H1 (cell line): ENCODE measurements around the gene TLL2. TPM values are rescaled to one million over a fixed set of nuclear protein-coding genes. Genes with fewer than 3 reads are reported as not detected.

Experiments
- CTCF ChIA-PET: fragments of 300-600 bp; sonication (Branson Sonifier 250); formaldehyde crosslinking; loops from one replicate; lab custom pipeline; 2021; ENCODE audit not compliant: partially characterized antibody; lab: Charles Lee
- POLR2A ChIA-PET: fragments of 300-600 bp; sonication (Branson Sonifier 250); formaldehyde crosslinking; loops from one replicate; lab custom pipeline; 2021; ENCODE audit warnings: inconsistent platforms; ENCODE audit not compliant: partially characterized antibody; lab: Charles Lee
- DNase-seq, 2 experiments: peaks; one replicate each; pipeline versions ENCODE4 v3.0.0 to v3.0.0-alpha.2; 2010 to 2022; ENCODE audit warnings: low spot score in 2 of 2, low read depth in 1 of 2, mixed read lengths in 1 of 2
- FAIRE-seq: peaks from 2 replicates; lab custom pipeline; 2011; peaks lifted over from hg19 to GRCh38; lab: Jason Lieb, UNC
- H2AFZ ChIP-seq: 2 replicates; pipeline ENCODE4 v1.8.1; 2012; ENCODE audit warnings: low read length, inconsistent platforms
- H2AK5ac ChIP-seq: 2 replicates; pipeline ENCODE4 v1.6.1; 2013; ENCODE audit warnings: low read depth, low read length
- H2BK120ac ChIP-seq: replicated peaks from 2 replicates; pipeline ENCODE3; 2013; ENCODE audit warnings: low read depth, low read length, inconsistent platforms
- H2BK12ac ChIP-seq: 2 replicates; pipeline ENCODE4 v1.6.1; 2013; ENCODE audit warnings: low read depth, low read length
- H2BK15ac ChIP-seq: 2 replicates; pipeline ENCODE4 v1.6.1; 2013; ENCODE audit warnings: low read length
- H2BK20ac ChIP-seq: 2 replicates; pipeline ENCODE4 v1.6.1; 2013; ENCODE audit warnings: low read length
- H2BK5ac ChIP-seq: 2 replicates; pipeline ENCODE4 v1.6.1; 2013; ENCODE audit warnings: low read depth, low read length
- H3K14ac ChIP-seq: 2 replicates; pipeline ENCODE4 v1.6.1; 2013; ENCODE audit warnings: inconsistent platforms; ENCODE audit not compliant: insufficient read length
- H3K18ac ChIP-seq: 2 replicates; pipeline ENCODE4 v1.6.1; 2013; ENCODE audit warnings: low read length; ENCODE audit errors: extremely low read depth
- H3K23ac ChIP-seq: 2 replicates; pipeline ENCODE4 v1.6.1; 2013; ENCODE audit warnings: inconsistent platforms; ENCODE audit not compliant: insufficient read length
- H3K23me2 ChIP-seq: 2 replicates; pipeline ENCODE4 v1.6.1; 2013; ENCODE audit warnings: low read depth, low read length
- H3K27ac ChIP-seq: 2 replicates; pipeline ENCODE4 v1.6.1; 2011; ENCODE audit warnings: low read depth, low read length, inconsistent platforms
- H3K27me3 ChIP-seq, 4 experiments: replicated peaks in 1 of 4; 1 replicate in 1 of 4; 2 replicates in 3 of 4; pipeline versions ENCODE4 v1.6.1 to v1.8.1; 2011 to 2013; ENCODE audit warnings: low read length in 3 of 4, mild to moderate bottlenecking in 3 of 4, inconsistent platforms in 2 of 4, mixed read lengths in 2 of 4, moderate library complexity in 1 of 4; ENCODE audit not compliant: control insufficient read depth in 3 of 4, insufficient read depth in 3 of 4; ENCODE audit errors: extremely low read depth in 1 of 4
- H3K36me3 ChIP-seq, 4 experiments: 2 replicates each; pipeline versions ENCODE4 v1.6.1 to v1.8.1; 2011 to 2013; ENCODE audit warnings: mild to moderate bottlenecking in 4 of 4, low read length in 3 of 4, moderate library complexity in 2 of 4, control low read depth in 1 of 4, inconsistent platforms in 1 of 4; ENCODE audit not compliant: insufficient read depth in 4 of 4, control insufficient read depth in 2 of 4
- H3K4ac ChIP-seq: replicated peaks from 2 replicates; pipeline ENCODE3; 2013; ENCODE audit warnings: low read length, low read depth, mixed read lengths, inconsistent platforms; ENCODE audit not compliant: insufficient read length
- H3K4me1 ChIP-seq, 4 experiments: replicated peaks in 1 of 4; 1 replicate in 1 of 4; 2 replicates in 3 of 4; pipeline versions ENCODE4 v1.6.1 to v1.8.1; 2011 to 2013; ENCODE audit warnings: low read length in 3 of 4, inconsistent platforms in 2 of 4, mixed read lengths in 1 of 4; ENCODE audit not compliant: insufficient read depth in 4 of 4, control insufficient read depth in 3 of 4
- H3K4me2 ChIP-seq, 2 experiments: 2 replicates each; pipeline versions ENCODE4 v1.6.1 to v1.8.1; 2011 to 2013; ENCODE audit warnings: low read depth in 2 of 2, low read length in 2 of 2, control low read depth in 1 of 2, inconsistent platforms in 1 of 2, mild to moderate bottlenecking in 1 of 2; ENCODE audit not compliant: insufficient read depth in 1 of 2
- H3K4me3 ChIP-seq, 4 experiments: fragments of 200-600, 300-600 bp in 1 of 4; sonication (generic), shearing (Covaris generic), sonication (Bioruptor Twin) in 1 of 4; 2 replicates each; pipeline versions ENCODE4 v1.5.1 to v1.8.1; 2011 to 2016; ENCODE audit warnings: low read length in 4 of 4, low read depth in 3 of 4, control low read depth in 2 of 4, inconsistent platforms in 2 of 4, mild to moderate bottlenecking in 2 of 4, mixed read lengths in 1 of 4, moderate library complexity in 1 of 4; ENCODE audit not compliant: insufficient read depth in 2 of 4; ENCODE audit errors: extremely low read depth in 1 of 4
- H3K56ac ChIP-seq: replicated peaks from 2 replicates; pipeline ENCODE3; 2013; ENCODE audit warnings: low read depth, mild to moderate bottlenecking, mixed read lengths, low read length, inconsistent platforms; ENCODE audit not compliant: insufficient read length
- H3K79me1 ChIP-seq: 2 replicates; pipeline ENCODE4 v1.6.1; 2013; ENCODE audit warnings: low read depth, low read length, control low read depth
- H3K79me2 ChIP-seq, 2 experiments: 2 replicates each; pipeline versions ENCODE4 v1.6.1 to v1.8.1; 2012 to 2013; ENCODE audit warnings: low read length in 2 of 2, mild to moderate bottlenecking in 2 of 2, inconsistent platforms in 1 of 2; ENCODE audit not compliant: insufficient read depth in 2 of 2, control insufficient read depth in 1 of 2
- H3K9ac ChIP-seq, 4 experiments: replicated peaks in 1 of 4; 1 replicate in 1 of 4; 2 replicates in 3 of 4; pipeline versions ENCODE4 v1.6.1 to v1.8.1; 2011 to 2013; ENCODE audit warnings: low read depth in 3 of 4, low read length in 3 of 4, control low read depth in 2 of 4, mild to moderate bottlenecking in 2 of 4, moderate library complexity in 2 of 4, inconsistent platforms in 1 of 4; ENCODE audit errors: extremely low read depth in 1 of 4
- H3K9me3 ChIP-seq, 2 experiments: 2 replicates each; pipeline versions ENCODE4 v1.6.1 to v1.8.1; 2012 to 2013; ENCODE audit warnings: mild to moderate bottlenecking in 2 of 2, moderate library complexity in 2 of 2, control low read depth in 1 of 2, inconsistent platforms in 1 of 2, low read depth in 1 of 2, low read length in 1 of 2, mixed read lengths in 1 of 2; ENCODE audit not compliant: insufficient read depth in 2 of 2
- H4K20me1 ChIP-seq, 2 experiments: replicated peaks in 1 of 2; 2 replicates each; pipeline versions ENCODE3 to v1.8.1; 2011 to 2013; ENCODE audit warnings: inconsistent platforms in 2 of 2, low read length in 2 of 2, mild to moderate bottlenecking in 1 of 2; ENCODE audit not compliant: insufficient read depth in 2 of 2, control insufficient read depth in 1 of 2
- H4K5ac ChIP-seq: 2 replicates; pipeline ENCODE4 v1.6.1; 2013; ENCODE audit warnings: low read length, low read depth, mixed read lengths, inconsistent platforms; ENCODE audit not compliant: insufficient read length
- H4K8ac ChIP-seq: 2 replicates; pipeline ENCODE4 v1.8.0; 2013; ENCODE audit warnings: mild to moderate bottlenecking, moderate library complexity, low read length, inconsistent platforms; ENCODE audit not compliant: insufficient read depth; ENCODE audit errors: extremely low read depth
- H4K91ac ChIP-seq: replicated peaks from 2 replicates; pipeline ENCODE3; 2013; ENCODE audit warnings: low read length, mixed read lengths, inconsistent platforms; ENCODE audit not compliant: insufficient read length
- EZH2 ChIP-seq: fragments of 200-600 bp; sonication (generic); IDR thresholded peaks from 2 replicates; pipeline ENCODE4 v1.7.1; 2012; ENCODE audit warnings: low read depth, mild to moderate bottlenecking, moderate library complexity, low read length, inconsistent platforms; ENCODE audit not compliant: severe bottlenecking
- JUN ChIP-seq: IDR thresholded peaks from 2 replicates; pipeline ENCODE4 v1.6.1; 2011; ENCODE audit warnings: low read depth, mild to moderate bottlenecking, improper control_type of control experiment, low read length
- MAFK ChIP-seq: IDR thresholded peaks from 2 replicates; pipeline ENCODE4 v1.6.1; 2012; ENCODE audit warnings: low read depth, mild to moderate bottlenecking, improper control_type of control experiment, low read length
- PHF8 ChIP-seq: fragments of 200-600 bp; sonication (generic); conservative IDR thresholded peaks from 2 replicates; pipeline ENCODE4 v1.7.1; 2012; ENCODE audit warnings: low read depth, mild to moderate bottlenecking, inconsistent platforms, low read length, moderate library complexity
- POLR2AphosphoS5 ChIP-seq: IDR thresholded peaks from 2 replicates; pipeline ENCODE4 v1.6.1; 2011; ENCODE audit warnings: low read depth, low read length
- POU5F1 ChIP-seq: IDR thresholded peaks from 2 replicates; pipeline ENCODE4 v1.6.1; 2011; ENCODE audit warnings: low read depth, mild to moderate bottlenecking, low read length, moderate library complexity
- RNF2 ChIP-seq: fragments of 200-900, 300-1000 bp; sonication (generic); IDR thresholded peaks from 2 replicates; pipeline ENCODE4 v1.7.1; 2016; ENCODE audit warnings: borderline replicate concordance, low read depth, mild to moderate bottlenecking, antibody characterized with exemption, low read length; ENCODE audit not compliant: poor library complexity, severe bottlenecking; ENCODE audit errors: missing control alignments
- TAF7 ChIP-seq: optimal IDR thresholded peaks from 2 replicates; pipeline ENCODE3; 2011; ENCODE audit warnings: low read depth, mild to moderate bottlenecking, inconsistent platforms, low read length, moderate library complexity, borderline replicate concordance
- TCF12 ChIP-seq: IDR thresholded peaks from 2 replicates; pipeline ENCODE4 v1.6.1; 2011; ENCODE audit warnings: low read depth, mild to moderate bottlenecking, low read length
- WGBS, 2 experiments: shearing (Covaris generic) in 1 of 2; methylation state at CpG; one replicate each; pipeline versions ENCODE4 v1.1.6 to v1.1.7; 2013 to 2015; ENCODE audit warnings: low lambda C conversion rate in 2 of 2, mixed read lengths in 2 of 2, inconsistent platforms in 1 of 2, low coverage in 1 of 2, missing lambda C conversion rate in 1 of 2; ENCODE audit not compliant: insufficient replicate concordance in 2 of 2, insufficient coverage in 1 of 2, insufficient read length in 1 of 2; ENCODE audit errors: extremely low coverage in 1 of 2, missing lambda C conversion rate in 1 of 2; 5-methylcytosine and 5-hydroxymethylcytosine counted together
- polyA plus RNA-seq, 7 experiments: library from polyadenylated mRNA; depleted of rRNA in 3 of 7; stranded (reverse) in 5 of 7; unstranded in 2 of 7; fragments of >200 nt in 5 of 7; fragments of 200-250 nt in 2 of 7; gene quantifications; 1 replicate in 5 of 7; 2 replicates in 1 of 7; 4 replicates in 1 of 7; pipeline versions ENCODE4 v1.2.1 to v1.2.3, GENCODE V29; 2011 to 2013; ENCODE audit warnings: missing spikeins in 2 of 7, mixed read lengths in 2 of 7
- total RNA-seq: library from RNA; stranded (reverse); fragmentation: NEBNext Ultra II Directional; extraction: Animal tissue kit (Norgen Biotek cat#: 25700); gene quantifications from 2 replicates; pipeline ENCODE4 v1.2.1, GENCODE V29; 2021

The TLL2 gene
- total and polyA plus RNA-seq, 2 of the 8 experiments (the other 6 are each of a cell fraction or from before 2014, with no cell fraction given): 2.4 to 3.2 TPM

DNA sequence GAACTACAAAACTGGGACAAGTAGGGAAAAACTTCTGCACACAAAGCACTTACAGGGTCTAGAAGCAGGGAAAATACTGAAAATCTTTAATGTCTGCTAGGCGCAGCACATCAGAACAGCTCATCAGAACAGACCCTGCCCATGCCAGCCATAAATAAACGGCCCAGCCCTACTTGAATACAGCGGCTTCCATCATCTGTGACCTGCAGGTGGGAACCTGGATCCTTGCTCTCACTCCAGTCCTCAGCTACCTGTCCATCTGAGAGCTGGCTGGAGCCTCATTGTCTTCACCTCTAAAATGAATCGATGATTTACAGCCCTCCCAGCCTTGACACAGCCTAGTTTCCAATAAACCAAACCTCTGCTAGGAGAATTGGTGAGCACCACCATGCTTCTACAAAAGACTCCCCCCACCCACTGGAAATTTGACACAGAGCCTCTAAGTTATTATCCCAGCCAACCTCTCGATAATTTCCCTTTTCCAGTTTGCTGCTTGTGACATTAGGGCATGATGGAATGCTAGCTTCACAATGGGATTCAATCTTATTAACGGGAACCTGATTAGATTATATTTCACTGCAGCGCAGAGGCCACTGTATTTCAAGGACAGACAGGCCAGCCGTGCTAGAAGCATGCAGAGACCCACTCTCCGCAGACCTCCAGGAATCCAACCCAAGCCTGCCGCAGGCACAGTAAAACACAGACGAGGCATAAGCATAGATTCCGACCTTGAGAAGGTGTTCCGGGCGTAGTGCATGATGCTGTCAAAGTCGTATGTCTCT, 93.3 kb downstream of the TLL2 start:
- Histone ChIP-seq H3K56ac (no peak overlapping the region), H3K23me2 (no peaks in the 10 kb centered on the region), H3K9me3 (no peaks in the 10 kb centered on the region), H3K18ac (no peak overlapping the region), H4K20me1 (no peaks in the 10 kb centered on the region), H2BK12ac (no peak overlapping the region), H4K5ac (no peak overlapping the region), H2AK5ac (no peak overlapping the region), H2AFZ (no peak overlapping the region), H3K9ac (no peak overlapping the region), H3K4me1 (no peaks in the 10 kb centered on the region), H3K27me3 (no peaks in the 10 kb centered on the region), H2BK5ac (no peak overlapping the region), H3K4me2 (no peak overlapping the region), H3K4me3 (no peak overlapping the region), H4K8ac (no peak overlapping the region), H3K79me1 (no peaks in the 10 kb centered on the region), H3K14ac (no peak overlapping the region), H2BK20ac (no peak overlapping the region), H2BK15ac (no peak overlapping the region), H3K27ac (no peak overlapping the region), H3K79me2 (no peaks in the 10 kb centered on the region), H3K23ac (no peak overlapping the region), H3K36me3 (no peaks in the 10 kb centered on the region), H3K4ac (no peak overlapping the region), H2BK120ac (no peak overlapping the region), H4K91ac (no peak overlapping the region)
- TF ChIP-seq EZH2 (no peak), JUN (no peak), POU5F1 (no peak), TCF12 (no peak), RNF2 (no peak), MAFK (no peak), TAF7 (no peak), PHF8 (no peak), POLR2AphosphoS5 (no peak)
- ChIA-PET CTCF (interaction anchor here (1.0 to 9.3 kb wide), 7 partner anchors 9 to 91 kb away, joined by 3 to 60 read pairs (median 5); no protein-coding TSS in a partner anchor), POLR2A (no interaction called here)
- FAIRE-seq (no peak), DNase-seq (no peak)
- 90% methylated on average over 15 of the region's 15 CpGs; no CpG with 5 or more reads in 1 of the 2 experiments for WGBS, 2 experiments
